MCF 10A (cell line): ENCODE results near the gene CTNNA2. TPM values are rescaled to one million over a fixed set of nuclear protein-coding genes. Genes with fewer than 3 reads are reported as not detected.

ENCODE experiments used
- BruUV-seq: library from RNA; stranded (reverse); fragments of 400-500 nt; replicated peaks from 2 replicates; lab custom pipeline; 2021; lab: Mats Ljungman, UMichigan
- CTCF ChIA-PET: fragments of 300-600 bp; sonication (Branson Sonifier 250); formaldehyde crosslinking; extraction: SDS; loops from one replicate; lab custom pipeline; 2021; ENCODE audit warnings: antibody characterized with exemption, inconsistent platforms; lab: Yijun Ruan, JAX
- POLR2A ChIA-PET: fragments of 300-600, 350-650 bp; sonication (Branson Sonifier 250); formaldehyde crosslinking; extraction: SDS; loops from one replicate; lab custom pipeline; 2020; ENCODE audit warnings: antibody characterized with exemption, inconsistent platforms; lab: Yijun Ruan, JAX
- DNase-seq: peaks from one replicate; pipeline ENCODE4 v3.0.0-alpha.2; 2018; ENCODE audit not compliant: unreplicated experiment
- H3K27ac Mint-ChIP-seq: one replicate; pipeline ENCODE4 v1.8.0; 2022; ENCODE audit warnings: mild to moderate bottlenecking, low read depth, mixed read lengths; ENCODE audit not compliant: unreplicated experiment
- H3K27me3 Mint-ChIP-seq: one replicate; pipeline ENCODE4 v1.8.0; 2022; ENCODE audit warnings: mixed read lengths; ENCODE audit not compliant: insufficient read depth, unreplicated experiment
- H3K36me3 Mint-ChIP-seq: one replicate; pipeline ENCODE4 v1.8.0; 2022; ENCODE audit warnings: mild to moderate bottlenecking, moderate library complexity, mixed read lengths; ENCODE audit not compliant: insufficient read depth, unreplicated experiment
- H3K4me1 Mint-ChIP-seq: one replicate; pipeline ENCODE4 v1.8.0; 2022; ENCODE audit warnings: mixed read lengths; ENCODE audit not compliant: insufficient read depth, unreplicated experiment
- H3K4me3 Mint-ChIP-seq: one replicate; pipeline ENCODE4 v1.8.0; 2022; ENCODE audit warnings: mild to moderate bottlenecking, moderate library complexity, mixed read lengths; ENCODE audit not compliant: unreplicated experiment
- H3K9me3 Mint-ChIP-seq: one replicate; pipeline ENCODE4 v1.8.0; 2022; ENCODE audit warnings: mixed read lengths; ENCODE audit not compliant: unreplicated experiment
- intact Hi-C: fragments of 100-400 bp; cut with micrococcal nuclease; formaldehyde crosslinking; loops from 2 replicates; pipeline ENCODE4 v1.14.1; 2022
- total RNA-seq: library from RNA; stranded (reverse); gene quantifications from 2 replicates; pipeline ENCODE4 v1.2.3, GENCODE V29; 2022
- TF ChIP-seq, protein P1 (sequence below): fragments of 200-600 bp; IDR thresholded peaks from one replicate; pipeline ENCODE4 v1.8.0; 2022; ENCODE audit warnings: antibody characterized with exemption, mild to moderate bottlenecking; ENCODE audit not compliant: unreplicated experiment

Gene CTNNA2
- total RNA-seq, 1 experiment from 2014 or later: not detected

DNA sequence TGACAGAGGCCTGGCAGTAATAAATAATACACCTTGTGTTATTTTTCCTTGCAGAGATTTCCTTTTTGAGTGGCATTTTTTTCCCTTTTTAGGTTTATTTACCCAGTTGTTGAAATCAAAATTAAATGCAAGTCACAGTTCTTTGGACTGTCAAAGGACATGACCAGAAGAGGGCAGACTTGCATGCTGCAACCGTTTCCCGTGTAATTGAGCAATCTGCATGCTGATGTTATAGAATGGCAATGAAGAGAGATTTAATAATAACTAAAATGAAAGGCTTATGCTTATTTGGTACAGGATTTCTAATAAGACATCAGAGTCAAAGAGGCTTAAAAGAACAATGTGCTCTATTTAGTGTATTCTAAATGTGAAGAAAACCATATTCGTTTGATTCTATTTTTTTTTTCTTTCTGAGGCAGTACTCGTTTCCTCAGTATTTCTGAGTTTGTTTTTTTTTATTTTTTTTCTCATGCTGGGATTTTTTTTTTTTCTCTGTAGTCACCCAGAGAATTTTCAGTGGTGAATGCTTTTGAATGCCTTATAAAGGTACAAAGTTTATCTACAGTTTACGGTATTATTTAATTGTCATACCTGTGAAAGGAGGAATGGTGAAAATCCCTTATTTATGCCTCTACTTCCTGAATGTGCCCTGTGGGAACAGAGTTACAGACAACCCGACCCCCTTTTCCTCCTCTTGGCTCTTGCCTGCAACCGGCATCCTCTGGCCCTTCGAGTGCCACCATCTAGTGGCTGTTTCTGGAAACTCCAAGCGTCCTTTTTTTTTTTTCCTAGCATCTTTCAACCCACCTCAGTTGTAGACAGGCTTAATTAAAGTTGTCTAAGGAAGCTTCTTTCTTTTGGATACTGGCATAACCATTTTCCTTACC lies 423.2 kb downstream of the CTNNA2 start:
- TF ChIP-seq, protein P1, sequence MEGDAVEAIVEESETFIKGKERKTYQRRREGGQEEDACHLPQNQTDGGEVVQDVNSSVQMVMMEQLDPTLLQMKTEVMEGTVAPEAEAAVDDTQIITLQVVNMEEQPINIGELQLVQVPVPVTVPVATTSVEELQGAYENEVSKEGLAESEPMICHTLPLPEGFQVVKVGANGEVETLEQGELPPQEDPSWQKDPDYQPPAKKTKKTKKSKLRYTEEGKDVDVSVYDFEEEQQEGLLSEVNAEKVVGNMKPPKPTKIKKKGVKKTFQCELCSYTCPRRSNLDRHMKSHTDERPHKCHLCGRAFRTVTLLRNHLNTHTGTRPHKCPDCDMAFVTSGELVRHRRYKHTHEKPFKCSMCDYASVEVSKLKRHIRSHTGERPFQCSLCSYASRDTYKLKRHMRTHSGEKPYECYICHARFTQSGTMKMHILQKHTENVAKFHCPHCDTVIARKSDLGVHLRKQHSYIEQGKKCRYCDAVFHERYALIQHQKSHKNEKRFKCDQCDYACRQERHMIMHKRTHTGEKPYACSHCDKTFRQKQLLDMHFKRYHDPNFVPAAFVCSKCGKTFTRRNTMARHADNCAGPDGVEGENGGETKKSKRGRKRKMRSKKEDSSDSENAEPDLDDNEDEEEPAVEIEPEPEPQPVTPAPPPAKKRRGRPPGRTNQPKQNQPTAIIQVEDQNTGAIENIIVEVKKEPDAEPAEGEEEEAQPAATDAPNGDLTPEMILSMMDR: peak; percentile 65
- peaks cover 11% of the 10 kb centered on the region for H3K4me1 Mint-ChIP-seq
- no peaks in the 10 kb centered on the region for H3K9me3 Mint-ChIP-seq
- peak; percentile 76 for DNase-seq
- peak overlapping the region; percentile 37 for H3K27ac Mint-ChIP-seq
- peak overlapping the region; percentile 69 for H3K4me3 Mint-ChIP-seq
- intact Hi-C loops: loop anchor here (1.0 to 5.0 kb wide), 5 partner anchors 44 to 561 kb away; no protein-coding TSS in a partner anchor
- ChIA-PET CTCF (interaction anchor here (0.6 to 1.2 kb wide), 14 partner anchors 13 to 1117 kb away, joined by 3 to 7 read pairs (median 3); no protein-coding TSS in a partner anchor), POLR2A (no interaction called here)
- H3K36me3 Mint-ChIP-seq: no peaks in the 10 kb centered on the region
- peaks cover 12% of the 10 kb centered on the region for H3K27me3 Mint-ChIP-seq
- no TSS peak for BruUV-seq

DNA sequence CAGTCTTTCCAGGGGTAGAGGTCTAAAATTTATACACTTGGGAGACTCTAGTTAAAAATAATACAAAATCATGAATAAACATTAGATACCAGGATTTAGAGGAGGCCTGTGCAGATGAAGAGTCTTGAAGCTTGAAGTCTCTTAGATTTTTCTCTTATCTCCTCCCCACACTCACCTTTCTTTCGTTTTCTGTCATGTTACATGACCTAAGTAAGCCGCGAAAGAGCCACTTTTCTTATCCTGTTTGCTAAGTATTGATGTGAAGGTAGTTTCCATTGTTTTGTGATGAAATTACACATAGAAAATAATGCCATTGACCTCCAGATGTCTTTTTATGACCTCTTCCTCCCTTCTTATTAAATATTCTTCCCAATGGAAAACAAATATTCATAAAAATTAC lies 423.9 kb downstream of the CTNNA2 start:
- POLR2A ChIA-PET: no interaction called here
- no peak for DNase-seq
- Mint-ChIP-seq H3K9me3 (no peaks in the 10 kb centered on the region), H3K27me3 (peaks cover 9% of the 10 kb centered on the region), H3K36me3 (no peaks in the 10 kb centered on the region), H3K4me1 (peaks cover 11% of the 10 kb centered on the region), H3K4me3 (peak overlapping the region; percentile 69), H3K27ac (peak overlapping the region; percentile 37)
- CTCF ChIA-PET: interaction anchor here (0.6 to 1.2 kb wide), 14 partner anchors 13 to 1116 kb away, joined by 3 to 7 read pairs (median 3); no protein-coding TSS in a partner anchor
- no TSS peak for BruUV-seq
- intact Hi-C loops: loop anchor here (2.0 to 5.0 kb wide), 4 partner anchors 44 to 561 kb away; no protein-coding TSS in a partner anchor
- TF ChIP-seq, protein P1: no peak

DNA sequence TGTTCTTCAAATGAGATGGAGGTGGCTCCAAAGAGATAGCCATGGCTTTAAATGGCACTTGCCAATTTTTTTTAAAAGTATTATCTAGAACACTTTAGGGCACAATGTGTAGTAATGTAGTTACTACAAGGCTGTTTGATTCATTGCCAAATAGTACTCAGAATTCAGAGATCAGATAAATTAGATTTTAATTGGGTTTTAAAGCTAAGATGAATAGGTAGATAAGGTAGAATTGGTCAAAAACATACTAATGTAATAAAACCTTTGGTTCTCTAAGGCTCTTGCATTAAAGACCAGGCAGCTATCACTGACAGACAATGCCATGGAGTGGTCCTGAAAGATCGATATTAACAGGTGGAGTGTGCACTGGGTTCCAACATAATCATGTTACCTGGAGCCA lies 425.8 kb downstream of the CTNNA2 start:
- H3K4me1 Mint-ChIP-seq: peaks cover 11% of the 10 kb centered on the region
- intact Hi-C loops: loop anchor here (5.0 kb wide), 3 partner anchors 46 to 559 kb away; no protein-coding TSS in a partner anchor
- H3K27me3 Mint-ChIP-seq: no peaks in the 10 kb centered on the region
- CTCF ChIA-PET: interaction anchor here (0.6 to 2.6 kb wide), 9 partner anchors 22 to 1265 kb away, joined by 3 to 15 read pairs (median 4); no protein-coding TSS in a partner anchor
- H3K36me3 Mint-ChIP-seq: no peaks in the 10 kb centered on the region
- TF ChIP-seq, protein P1: no peak
- no peaks in the 10 kb centered on the region for H3K9me3 Mint-ChIP-seq
- DNase-seq: no peak
- no TSS peak for BruUV-seq
- no peak overlapping the region for H3K4me3 Mint-ChIP-seq
- POLR2A ChIA-PET: interaction anchor here (0.9 to 1.0 kb wide), 2 partner anchors 86 to 114 kb away, joined by 3 read pairs; no protein-coding TSS in a partner anchor
- no peak overlapping the region for H3K27ac Mint-ChIP-seq

DNA sequence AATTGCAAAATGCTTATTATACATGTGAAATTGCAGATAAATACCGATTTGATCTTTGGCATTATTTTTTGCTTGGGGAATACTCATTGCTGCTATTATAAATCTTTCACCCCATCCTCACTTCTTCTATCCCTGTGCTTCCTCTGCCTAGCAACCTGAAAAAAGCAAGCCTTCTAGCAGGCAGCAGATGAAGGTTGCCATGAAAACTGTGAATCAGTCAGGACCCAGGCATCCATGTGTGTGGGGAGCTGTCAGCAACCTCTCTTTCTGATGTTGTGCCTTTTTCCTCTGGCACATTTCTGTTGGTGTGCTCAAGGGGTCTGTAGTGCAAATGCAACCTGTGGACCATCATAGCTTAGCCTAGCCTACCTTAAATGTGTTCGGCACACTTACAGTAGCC lies 427.5 kb downstream of the CTNNA2 start:
- Mint-ChIP-seq H3K4me3 (no peak overlapping the region), H3K27me3 (no peaks in the 10 kb centered on the region), H3K27ac (no peak overlapping the region), H3K36me3 (no peaks in the 10 kb centered on the region), H3K9me3 (no peaks in the 10 kb centered on the region), H3K4me1 (peaks cover 11% of the 10 kb centered on the region)
- POLR2A ChIA-PET: no interaction called here
- BruUV-seq: no TSS peak
- intact Hi-C loops: no loop called here
- DNase-seq: no peak
- TF ChIP-seq, protein P1: no peak
- CTCF ChIA-PET: interaction anchor here (0.6 to 0.7 kb wide), 3 partner anchors 114 to 616 kb away, joined by 3 to 5 read pairs (median 4); no protein-coding TSS in a partner anchor
